Measurements from ENCODE around the gene AKT1. TPM values are rescaled to one million over a fixed set of nuclear protein-coding genes. Genes with fewer than 3 reads are reported as not detected.

Gene AKT1
- total and polyA plus RNA-seq, 2 of the 13 experiments (the other 11 are each of a cell fraction or from before 2014, with no cell fraction given): 96.2 to 116 TPM

DNA sequence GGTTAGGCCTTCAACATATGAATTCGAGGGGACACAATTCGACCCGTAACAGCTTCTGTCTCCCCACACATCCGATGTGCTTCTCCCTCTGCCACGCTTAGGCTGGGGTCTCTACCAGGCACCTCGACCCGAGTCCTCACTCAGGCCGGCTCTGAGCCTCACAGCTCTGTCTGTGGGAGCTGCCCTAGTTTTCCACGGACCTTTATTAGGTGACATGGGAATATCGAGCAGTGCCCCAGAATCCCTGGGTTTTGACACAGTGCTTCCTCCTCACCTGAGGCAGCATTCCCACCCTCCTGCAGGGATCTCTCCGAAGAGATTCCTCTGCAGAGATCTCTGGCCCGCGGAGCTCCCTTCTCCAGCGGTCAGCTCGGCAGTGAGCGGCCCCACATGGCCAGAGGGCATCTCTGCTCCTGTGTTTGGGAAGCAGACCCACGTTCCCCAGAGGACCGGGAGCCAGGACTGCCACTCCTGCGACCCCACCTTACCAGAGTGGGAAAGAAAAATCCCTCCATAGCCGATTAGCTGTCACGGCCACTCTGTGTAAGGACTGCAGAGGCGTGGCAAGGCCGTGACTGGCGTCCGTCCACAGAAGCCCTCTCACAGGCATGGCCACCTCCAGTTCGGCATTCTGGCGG is 26.5 kb upstream of the AKT1 start (continued):
- TF ChIP-seq, protein P1, sequence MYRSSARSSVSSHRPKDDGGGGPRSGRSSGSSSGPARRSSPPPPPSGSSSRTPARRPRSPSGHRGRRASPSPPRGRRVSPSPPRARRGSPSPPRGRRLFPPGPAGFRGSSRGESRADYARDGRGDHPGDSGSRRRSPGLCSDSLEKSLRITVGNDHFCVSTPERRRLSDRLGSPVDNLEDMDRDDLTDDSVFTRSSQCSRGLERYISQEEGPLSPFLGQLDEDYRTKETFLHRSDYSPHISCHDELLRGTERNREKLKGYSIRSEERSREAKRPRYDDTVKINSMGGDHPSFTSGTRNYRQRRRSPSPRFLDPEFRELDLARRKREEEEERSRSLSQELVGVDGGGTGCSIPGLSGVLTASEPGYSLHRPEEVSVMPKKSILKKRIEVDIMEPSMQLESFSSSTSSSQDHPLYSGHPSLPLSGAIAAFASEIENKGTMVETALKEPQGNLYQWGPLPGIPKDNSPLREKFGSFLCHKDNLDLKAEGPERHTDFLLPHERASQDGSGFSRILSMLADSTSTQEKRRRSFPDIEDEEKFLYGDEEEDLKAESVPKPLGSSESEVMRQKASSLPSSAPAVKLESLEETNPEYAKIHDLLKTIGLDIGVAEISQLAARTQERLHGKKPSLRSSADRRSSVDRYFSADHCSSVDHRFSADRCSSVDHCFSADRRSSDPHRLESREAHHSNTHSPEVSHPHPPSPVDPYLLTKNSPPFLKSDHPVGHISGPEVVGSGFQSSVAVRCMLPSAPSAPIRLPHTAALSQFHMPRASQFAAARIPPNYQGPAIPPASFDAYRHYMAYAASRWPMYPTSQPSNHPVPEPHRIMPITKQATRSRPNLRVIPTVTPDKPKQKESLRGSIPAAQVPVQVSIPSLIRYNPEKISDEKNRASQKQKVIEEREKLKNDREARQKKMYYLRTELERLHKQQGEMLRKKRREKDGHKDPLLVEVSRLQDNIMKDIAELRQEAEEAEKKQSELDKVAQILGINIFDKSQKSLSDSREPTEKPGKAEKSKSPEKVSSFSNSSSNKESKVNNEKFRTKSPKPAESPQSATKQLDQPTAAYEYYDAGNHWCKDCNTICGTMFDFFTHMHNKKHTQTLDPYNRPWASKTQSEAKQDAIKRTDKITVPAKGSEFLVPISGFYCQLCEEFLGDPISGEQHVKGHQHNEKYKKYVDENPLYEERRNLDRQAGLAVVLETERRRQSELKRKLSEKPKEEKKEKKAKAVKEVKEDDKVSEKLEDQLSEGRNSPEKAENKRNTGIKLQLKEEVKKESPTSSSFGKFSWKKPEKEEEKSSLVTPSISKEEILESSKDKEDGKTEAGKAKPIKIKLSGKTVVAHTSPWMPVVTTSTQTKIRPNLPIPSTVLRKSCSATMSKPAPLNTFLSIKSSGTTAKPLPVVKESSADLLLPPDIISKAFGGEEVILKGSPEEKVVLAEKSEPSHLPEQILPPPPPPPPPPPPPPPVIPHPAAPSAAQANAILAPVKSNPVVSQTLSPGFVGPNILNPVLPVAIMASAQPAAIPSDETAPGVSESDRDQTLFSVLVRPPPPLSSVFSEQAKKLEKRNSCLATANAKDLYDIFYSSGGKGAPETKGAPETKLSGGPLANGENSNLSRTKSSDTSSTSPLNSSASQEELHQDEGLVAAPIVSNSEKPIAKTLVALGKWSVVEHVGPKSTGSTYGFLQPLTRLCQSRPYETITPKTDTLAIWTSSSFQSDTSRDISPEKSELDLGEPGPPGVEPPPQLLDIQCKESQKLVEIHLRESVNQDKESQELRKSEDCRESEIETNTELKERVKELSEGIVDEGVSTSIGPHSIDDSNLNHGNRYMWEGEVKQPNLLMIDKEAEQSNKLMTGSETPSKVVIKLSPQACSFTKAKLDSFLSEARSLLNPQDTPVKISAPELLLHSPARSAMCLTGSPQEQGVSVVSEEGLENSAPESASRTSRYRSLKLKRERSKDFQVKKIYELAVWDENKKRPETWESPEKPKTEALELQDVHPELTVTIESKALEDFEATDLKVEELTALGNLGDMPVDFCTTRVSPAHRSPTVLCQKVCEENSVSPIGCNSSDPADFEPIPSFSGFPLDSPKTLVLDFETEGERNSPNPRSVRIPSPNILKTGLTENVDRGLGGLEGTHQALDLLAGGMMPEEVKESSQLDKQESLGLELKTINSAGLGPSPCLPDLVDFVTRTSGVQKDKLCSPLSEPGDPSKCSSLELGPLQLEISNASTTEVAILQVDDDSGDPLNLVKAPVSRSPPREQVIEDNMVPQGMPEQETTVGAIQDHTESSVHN (CRISPR knock-in tag; IDR thresholded peaks at IDR 0.05): no peak
- TF ChIP-seq, protein P2, sequence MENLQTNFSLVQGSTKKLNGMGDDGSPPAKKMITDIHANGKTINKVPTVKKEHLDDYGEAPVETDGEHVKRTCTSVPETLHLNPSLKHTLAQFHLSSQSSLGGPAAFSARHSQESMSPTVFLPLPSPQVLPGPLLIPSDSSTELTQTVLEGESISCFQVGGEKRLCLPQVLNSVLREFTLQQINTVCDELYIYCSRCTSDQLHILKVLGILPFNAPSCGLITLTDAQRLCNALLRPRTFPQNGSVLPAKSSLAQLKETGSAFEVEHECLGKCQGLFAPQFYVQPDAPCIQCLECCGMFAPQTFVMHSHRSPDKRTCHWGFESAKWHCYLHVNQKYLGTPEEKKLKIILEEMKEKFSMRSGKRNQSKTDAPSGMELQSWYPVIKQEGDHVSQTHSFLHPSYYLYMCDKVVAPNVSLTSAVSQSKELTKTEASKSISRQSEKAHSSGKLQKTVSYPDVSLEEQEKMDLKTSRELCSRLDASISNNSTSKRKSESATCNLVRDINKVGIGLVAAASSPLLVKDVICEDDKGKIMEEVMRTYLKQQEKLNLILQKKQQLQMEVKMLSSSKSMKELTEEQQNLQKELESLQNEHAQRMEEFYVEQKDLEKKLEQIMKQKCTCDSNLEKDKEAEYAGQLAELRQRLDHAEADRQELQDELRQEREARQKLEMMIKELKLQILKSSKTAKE (CRISPR knock-in tag; IDR thresholded peaks at IDR 0.05; ENCODE audit: borderline replicate concordance): no peak
- TF ChIP-seq ZNF883 (CRISPR knock-in tag; IDR thresholded peaks at IDR 0.05; ENCODE audit: not compliant biosample characterization) (no peak), ZNF841 (CRISPR knock-in tag; IDR thresholded peaks at IDR 0.05; ENCODE audit: borderline replicate concordance) (no peak), PATZ1 (CRISPR knock-in tag; IDR thresholded peaks at IDR 0.05) (no peak), FLYWCH1 (CRISPR knock-in tag; IDR thresholded peaks at IDR 0.05) (no peak), BRD4 (CRISPR knock-in tag; IDR thresholded peaks at IDR 0.05) (no peak)
- TF ChIP-seq, protein P3, sequence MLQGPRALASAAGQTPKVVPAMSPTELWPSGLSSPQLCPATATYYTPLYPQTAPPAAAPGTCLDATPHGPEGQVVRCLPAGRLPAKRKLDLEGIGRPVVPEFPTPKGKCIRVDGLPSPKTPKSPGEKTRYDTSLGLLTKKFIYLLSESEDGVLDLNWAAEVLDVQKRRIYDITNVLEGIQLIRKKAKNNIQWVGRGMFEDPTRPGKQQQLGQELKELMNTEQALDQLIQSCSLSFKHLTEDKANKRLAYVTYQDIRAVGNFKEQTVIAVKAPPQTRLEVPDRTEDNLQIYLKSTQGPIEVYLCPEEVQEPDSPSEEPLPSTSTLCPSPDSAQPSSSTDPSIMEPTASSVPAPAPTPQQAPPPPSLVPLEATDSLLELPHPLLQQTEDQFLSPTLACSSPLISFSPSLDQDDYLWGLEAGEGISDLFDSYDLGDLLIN (CRISPR knock-in tag; IDR thresholded peaks at IDR 0.05; ENCODE audit: borderline replicate concordance): no peak
